DOHH2 (cell line): ENCODE data around the gene DCAF4.

Source experiments
- H3F3A ChIP-seq: fragments of 200-600 bp; sonication (generic), shearing (Covaris generic); 2 replicates; pipeline ENCODE4 v1.6.0; 2016; ENCODE audit warnings: antibody characterized with exemption, mild to moderate bottlenecking; ENCODE audit not compliant: control insufficient read depth, insufficient read depth
- H3K27ac ChIP-seq: fragments of 200-600 bp; sonication (generic); 2 replicates; pipeline ENCODE4 v1.5.1; 2014; ENCODE audit warnings: low read depth, mild to moderate bottlenecking, low read length, moderate library complexity
- H3K27me3 ChIP-seq: fragments of 200-600 bp; sonication (generic); 2 replicates; pipeline ENCODE4 v1.6.1; 2014; ENCODE audit warnings: mild to moderate bottlenecking, low read length, mixed read lengths; ENCODE audit not compliant: control insufficient read depth
- H3K36me3 ChIP-seq: fragments of 200-600 bp; sonication (generic); 2 replicates; pipeline ENCODE4 v1.6.1; 2014; ENCODE audit warnings: mild to moderate bottlenecking, low read length, moderate library complexity, mixed read lengths; ENCODE audit not compliant: control insufficient read depth
- H3K4me1 ChIP-seq: fragments of 200-600 bp; sonication (generic); 2 replicates; pipeline ENCODE4 v1.6.1; 2014; ENCODE audit warnings: mild to moderate bottlenecking, low read length, mixed read lengths; ENCODE audit not compliant: control insufficient read depth
- H3K4me2 ChIP-seq: fragments of 200-600 bp; sonication (generic); 2 replicates; pipeline ENCODE4 v1.6.0; 2014; ENCODE audit warnings: mild to moderate bottlenecking, low read length, moderate library complexity
- H3K4me3 ChIP-seq: fragments of 200-600 bp; sonication (generic); 2 replicates; pipeline ENCODE4 v1.5.1; 2014; ENCODE audit warnings: mild to moderate bottlenecking, low read length, mixed read lengths
- H3K79me2 ChIP-seq: fragments of 200-600 bp; sonication (generic); 2 replicates; pipeline ENCODE4 v1.6.1; 2014; ENCODE audit warnings: mild to moderate bottlenecking, low read length, mixed read lengths; ENCODE audit not compliant: control insufficient read depth
- H3K9me2 ChIP-seq: fragments of 200-600 bp; sonication (generic); replicated peaks from 2 replicates; pipeline ENCODE4 v1.6.1; 2014; ENCODE audit warnings: mild to moderate bottlenecking, low read length, mixed read lengths; ENCODE audit not compliant: control insufficient read depth
- H3K9me3 ChIP-seq: fragments of 200-600 bp; sonication (generic); 2 replicates; pipeline ENCODE4 v1.6.1; 2014; ENCODE audit warnings: antibody characterized with exemption, low read length, mixed read lengths; ENCODE audit not compliant: control insufficient read depth, insufficient read depth
- H4K20me1 ChIP-seq: fragments of 200-600 bp; sonication (generic); 2 replicates; pipeline ENCODE4 v1.6.0; 2014; ENCODE audit warnings: low read depth, mild to moderate bottlenecking, antibody characterized with exemption, low read length, moderate library complexity; ENCODE audit not compliant: control insufficient read depth, insufficient read depth
- EZH2phosphoT487 ChIP-seq: fragments of 200-600 bp; sonication (generic); IDR thresholded peaks from 2 replicates; pipeline ENCODE4 v1.6.1; 2017; ENCODE audit warnings: borderline replicate concordance, mild to moderate bottlenecking, antibody characterized with exemption, low read length, moderate library complexity, mixed read lengths
- TF ChIP-seq, protein P1 (sequence below): fragments of 200-600 bp; sonication (generic); IDR thresholded peaks from one replicate; pipeline ENCODE4 v1.5.1; 2014; ENCODE audit warnings: antibody characterized with exemption, mild to moderate bottlenecking, low read depth, low read length; ENCODE audit not compliant: poor library complexity, severe bottlenecking

DCAF4 gene

DNA sequence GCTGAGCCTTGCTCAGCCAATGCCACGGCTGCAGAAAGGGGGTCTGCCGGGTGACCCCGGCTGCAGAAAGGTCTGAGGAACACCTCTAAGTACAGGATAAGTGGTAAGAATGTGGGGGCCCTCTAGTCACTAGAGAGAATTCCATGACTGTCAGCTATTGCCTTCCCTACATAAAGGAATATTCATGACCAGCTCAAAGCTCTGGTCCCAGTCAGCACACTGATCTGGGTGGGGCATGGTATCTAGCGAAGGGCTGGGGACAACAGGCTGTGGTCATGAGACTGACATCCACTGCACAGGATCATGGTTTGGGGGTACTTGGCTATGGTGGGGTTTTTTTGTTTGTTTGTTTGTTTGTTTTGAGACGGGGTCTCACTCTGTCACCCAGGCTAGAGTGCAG is 42.1 kb downstream of the DCAF4 start:
- no peak for TF ChIP-seq EZH2phosphoT487
- TF ChIP-seq, protein P1, sequence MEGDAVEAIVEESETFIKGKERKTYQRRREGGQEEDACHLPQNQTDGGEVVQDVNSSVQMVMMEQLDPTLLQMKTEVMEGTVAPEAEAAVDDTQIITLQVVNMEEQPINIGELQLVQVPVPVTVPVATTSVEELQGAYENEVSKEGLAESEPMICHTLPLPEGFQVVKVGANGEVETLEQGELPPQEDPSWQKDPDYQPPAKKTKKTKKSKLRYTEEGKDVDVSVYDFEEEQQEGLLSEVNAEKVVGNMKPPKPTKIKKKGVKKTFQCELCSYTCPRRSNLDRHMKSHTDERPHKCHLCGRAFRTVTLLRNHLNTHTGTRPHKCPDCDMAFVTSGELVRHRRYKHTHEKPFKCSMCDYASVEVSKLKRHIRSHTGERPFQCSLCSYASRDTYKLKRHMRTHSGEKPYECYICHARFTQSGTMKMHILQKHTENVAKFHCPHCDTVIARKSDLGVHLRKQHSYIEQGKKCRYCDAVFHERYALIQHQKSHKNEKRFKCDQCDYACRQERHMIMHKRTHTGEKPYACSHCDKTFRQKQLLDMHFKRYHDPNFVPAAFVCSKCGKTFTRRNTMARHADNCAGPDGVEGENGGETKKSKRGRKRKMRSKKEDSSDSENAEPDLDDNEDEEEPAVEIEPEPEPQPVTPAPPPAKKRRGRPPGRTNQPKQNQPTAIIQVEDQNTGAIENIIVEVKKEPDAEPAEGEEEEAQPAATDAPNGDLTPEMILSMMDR: no peak
- Histone ChIP-seq H3F3A (no peaks in the 10 kb centered on the region), H4K20me1 (no peaks in the 10 kb centered on the region), H3K4me3 (no peak overlapping the region), H3K9me3 (no peaks in the 10 kb centered on the region), H3K4me2 (no peak overlapping the region), H3K36me3 (no peaks in the 10 kb centered on the region), H3K4me1 (no peaks in the 10 kb centered on the region), H3K27ac (no peak overlapping the region), H3K79me2 (no peaks in the 10 kb centered on the region), H3K27me3 (no peaks in the 10 kb centered on the region), H3K9me2 (no peaks in the 10 kb centered on the region)

- H3K27ac ChIP-seq: no peak overlapping the region
- no peak for TF ChIP-seq EZH2phosphoT487
- TF ChIP-seq, protein P1: no peak
- H3K9me3 ChIP-seq: no peaks in the 10 kb centered on the region
- H3K79me2 ChIP-seq: no peaks in the 10 kb centered on the region
- no peaks in the 10 kb centered on the region for H4K20me1 ChIP-seq
- no peak overlapping the region for H3K4me2 ChIP-seq
- H3K27me3 ChIP-seq: no peaks in the 10 kb centered on the region
- no peaks in the 10 kb centered on the region for H3K4me1 ChIP-seq
- H3K4me3 ChIP-seq: no peak overlapping the region
- H3K9me2 ChIP-seq: no peaks in the 10 kb centered on the region
- H3K36me3 ChIP-seq: no peaks in the 10 kb centered on the region
- no peaks in the 10 kb centered on the region for H3F3A ChIP-seq
Measured at GRCh38 chr14:72970058-72970630, 43.9 kb downstream of the DCAF4 start.

GRCh38 chr14:72970824-72971434 is 44.7 kb downstream of the DCAF4 start:
- no peak overlapping the region for H3K4me3 ChIP-seq
- no peak for TF ChIP-seq EZH2phosphoT487
- TF ChIP-seq, protein P1: no peak
- no peaks in the 10 kb centered on the region for H3K79me2 ChIP-seq
- H3K27ac ChIP-seq: no peak overlapping the region
- no peaks in the 10 kb centered on the region for H3K36me3 ChIP-seq
- H4K20me1 ChIP-seq: no peaks in the 10 kb centered on the region
- no peaks in the 10 kb centered on the region for H3K4me1 ChIP-seq
- no peaks in the 10 kb centered on the region for H3K9me3 ChIP-seq
- H3F3A ChIP-seq: no peaks in the 10 kb centered on the region
- H3K9me2 ChIP-seq: no peaks in the 10 kb centered on the region
- H3K4me2 ChIP-seq: no peak overlapping the region
- no peaks in the 10 kb centered on the region for H3K27me3 ChIP-seq
